ES-I3 (cell line): ENCODE results near the gene CCND2.

Experiments
- H3K36me3 ChIP-seq: 2 replicates; pipeline ENCODE4 v1.6.1; 2013; ENCODE audit warnings: mild to moderate bottlenecking, low read length, control low read depth, moderate library complexity; ENCODE audit not compliant: insufficient read depth
- H3K4me1 ChIP-seq: 2 replicates; pipeline ENCODE4 v1.6.1; 2013; ENCODE audit warnings: mild to moderate bottlenecking, control low read depth, low read length; ENCODE audit not compliant: insufficient read depth
- H3K9ac ChIP-seq: 2 replicates; pipeline ENCODE4 v1.6.1; 2013; ENCODE audit warnings: low read depth, mild to moderate bottlenecking, low read length, moderate library complexity
- H3K9me3 ChIP-seq: 2 replicates; pipeline ENCODE4 v1.6.1; 2013; ENCODE audit warnings: mild to moderate bottlenecking, low read length, moderate library complexity; ENCODE audit not compliant: control insufficient read depth, insufficient read depth

Gene CCND2

GRCh38 chr12:4303750-4304149 lies 30.2 kb downstream of the CCND2 start:
- Histone ChIP-seq H3K36me3 (peaks cover 32% of the 10 kb centered on the region), H3K9ac (no peak overlapping the region), H3K4me1 (peaks cover 11% of the 10 kb centered on the region), H3K9me3 (no peaks in the 10 kb centered on the region)

GRCh38 chr12:4307593-4308333 lies 34.2 kb downstream of the CCND2 start:
- Histone ChIP-seq H3K36me3 (peaks cover 5% of the 10 kb centered on the region; the same call in 1 of the 2 replicates), H3K9me3 (no peaks in the 10 kb centered on the region), H3K4me1 (peaks cover 11% of the 10 kb centered on the region), H3K9ac (peak overlapping the region; percentile 31; the same call in 1 of the 2 replicates)

- no peaks in the 10 kb centered on the region for H3K9me3 ChIP-seq
- H3K4me1 ChIP-seq = peaks cover 11% of the 10 kb centered on the region
- H3K9ac ChIP-seq = no peak overlapping the region; the same call in 1 of the 2 replicates
- no peaks in the 10 kb centered on the region for H3K36me3 ChIP-seq
Observed at GRCh38 chr12:4308334-4308950, 34.9 kb downstream of the CCND2 start.

GRCh38 chr12:4311776-4312175 lies 38.2 kb downstream of the CCND2 start:
- Histone ChIP-seq H3K9me3 (no peaks in the 10 kb centered on the region), H3K4me1 (peaks cover 7% of the 10 kb centered on the region), H3K36me3 (no peaks in the 10 kb centered on the region), H3K9ac (no peak overlapping the region)

GRCh38 chr12:4312251-4312650 lies 38.7 kb downstream of the CCND2 start:
- Histone ChIP-seq H3K9ac (no peak overlapping the region), H3K9me3 (no peaks in the 10 kb centered on the region), H3K36me3 (no peaks in the 10 kb centered on the region), H3K4me1 (peaks cover 2% of the 10 kb centered on the region; the same call in 1 of the 2 replicates)

GRCh38 chr12:4320497-4320852 lies 46.9 kb downstream of the CCND2 start:
- no peaks in the 10 kb centered on the region for H3K36me3 ChIP-seq
- H3K4me1 ChIP-seq = no peaks in the 10 kb centered on the region
- no peaks in the 10 kb centered on the region for H3K9me3 ChIP-seq
- peak overlapping the region; percentile 59 for H3K9ac ChIP-seq

GRCh38 chr12:4320853-4321701 lies 47.5 kb downstream of the CCND2 start, which contains the start of gene TIGAR:
TIGAR (plus strand) TSS chr12:4321213; CDS start chr12:4321272, 59 bp downstream.
- peak within 1 kb of the TSS; percentile 89 for H3K9ac ChIP-seq
- no peaks in the 10 kb centered on the region for H3K36me3 ChIP-seq
- H3K4me1 ChIP-seq = no peaks in the 10 kb centered on the region
- H3K9me3 ChIP-seq = no peaks in the 10 kb centered on the region

GRCh38 chr12:4322726-4323125 lies 49.2 kb downstream of the CCND2 start:
- no peaks in the 10 kb centered on the region for H3K36me3 ChIP-seq
- H3K9me3 ChIP-seq = no peaks in the 10 kb centered on the region
- no peak overlapping the region; the same call in 1 of the 2 replicates for H3K9ac ChIP-seq
- H3K4me1 ChIP-seq = no peaks in the 10 kb centered on the region
